Limb (tissue), 2 donors: ENCODE data around the gene BBIP1.

Experiments used
- DNase-seq, 2 donors: peaks; one replicate each; pipeline ENCODE4 v3.0.0-alpha.2; 2016; ENCODE audit errors: extremely low spot score in 2 of 2

The BBIP1 gene

GRCh38 chr10:110863956-110864355 lies 55.0 kb downstream of the BBIP1 start:
- no peak for DNase-seq

GRCh38 chr10:110863361-110863760 lies 55.6 kb downstream of the BBIP1 start:
- no peak for DNase-seq

GRCh38 chr10:110862961-110863360 lies 56.0 kb downstream of the BBIP1 start:
- no peak for DNase-seq

DNA sequence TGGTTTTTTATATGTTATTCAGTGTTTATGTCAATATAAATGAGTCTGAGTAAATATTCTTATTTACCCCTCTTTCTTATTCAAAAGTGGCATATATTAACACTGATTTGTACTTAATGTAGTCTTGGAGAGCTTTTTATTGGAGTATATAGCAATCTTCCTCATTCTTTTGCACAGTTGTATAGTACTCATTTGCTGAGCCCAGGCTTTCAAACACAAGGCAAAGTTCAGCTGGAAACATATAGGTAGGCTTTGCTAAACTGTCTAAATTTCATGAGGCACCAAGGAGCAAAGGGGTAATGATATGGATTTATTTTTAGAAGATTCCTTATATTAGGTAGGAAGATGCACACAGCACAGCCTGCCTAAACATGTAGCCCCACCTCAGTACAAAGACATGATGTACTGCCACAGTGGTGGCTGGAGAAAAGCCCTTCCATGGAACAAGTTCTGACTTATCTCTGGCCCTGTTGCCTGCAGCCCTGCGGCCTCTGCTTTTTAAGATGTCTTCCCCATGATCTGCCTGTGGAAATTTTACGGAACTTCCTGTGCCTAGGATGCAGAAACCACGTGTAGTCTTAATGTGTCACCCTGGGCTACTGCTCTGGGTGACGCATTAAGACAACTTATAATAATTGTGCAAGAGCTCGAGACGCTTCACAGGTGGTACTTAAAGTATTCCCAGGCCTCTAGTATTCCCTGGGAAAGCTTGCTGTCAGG lies 56.9 kb downstream of the BBIP1 start:
- no peak for DNase-seq

DNA sequence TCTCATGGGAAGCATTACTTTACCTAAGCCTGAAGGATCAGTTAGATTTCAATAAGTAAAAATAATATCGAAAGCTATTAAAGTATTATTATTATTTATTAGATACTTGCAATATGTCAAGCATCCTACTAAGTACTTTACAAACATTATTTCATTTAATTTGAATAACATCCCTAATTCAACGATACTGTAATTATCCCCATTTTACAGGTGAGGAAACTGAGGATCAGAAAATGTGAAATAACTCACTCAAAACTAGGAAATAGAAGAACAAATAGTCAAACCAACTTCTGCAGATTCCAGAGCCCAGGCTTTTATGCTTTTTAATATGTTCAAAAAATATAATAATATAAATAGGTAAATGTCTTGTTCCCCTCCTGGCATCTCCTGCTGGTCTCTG lies 57.5 kb downstream of the BBIP1 start:
- no peak for DNase-seq

DNA sequence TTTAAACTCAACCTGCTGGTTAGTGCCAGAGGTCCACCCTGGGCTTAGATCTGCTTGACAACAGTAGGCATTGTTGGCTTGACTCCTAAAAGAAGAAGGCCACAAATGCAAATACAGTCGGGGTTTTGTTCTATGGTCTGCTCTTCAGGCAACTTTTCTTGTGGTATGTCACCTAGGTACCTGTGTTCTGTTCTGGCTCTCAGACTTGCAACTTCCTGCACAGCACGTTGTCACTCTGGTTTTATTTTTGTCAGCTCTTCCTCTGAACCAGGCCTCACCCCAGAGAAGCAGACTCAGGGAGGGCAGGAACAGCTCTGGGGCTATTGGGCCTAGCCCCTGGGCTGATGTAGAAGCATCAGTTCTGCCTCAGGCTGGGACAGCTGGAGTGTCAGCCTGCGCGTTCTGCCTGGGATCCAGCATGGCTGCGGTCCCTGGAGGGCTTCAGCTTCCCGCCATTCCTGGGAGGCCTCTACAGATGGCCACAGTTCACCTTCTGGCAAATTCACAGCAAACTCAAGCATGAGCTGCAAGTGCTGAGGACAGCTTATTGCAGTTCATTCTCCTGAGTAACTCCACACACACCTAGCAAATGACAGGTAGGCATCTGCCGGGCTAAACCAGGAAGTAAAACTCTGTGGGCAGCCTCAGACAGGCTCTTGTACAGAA lies 58.3 kb downstream of the BBIP1 start:
- no peak for DNase-seq

GRCh38 chr10:110859973-110860376 lies 59.0 kb downstream of the BBIP1 start:
- peak in 1 of 2 donors; percentile 66 for DNase-seq

- DNase-seq: no peak
These were observed 59.6 kb downstream of the BBIP1 start for GRCh38 chr10:110859206-110859972.

- no peak for DNase-seq
These were observed 60.6 kb downstream of the BBIP1 start for GRCh38 chr10:110858297-110858934.

GRCh38 chr10:110857265-110858171 lies 61.5 kb downstream of the BBIP1 start:
- no peak for DNase-seq

DNA sequence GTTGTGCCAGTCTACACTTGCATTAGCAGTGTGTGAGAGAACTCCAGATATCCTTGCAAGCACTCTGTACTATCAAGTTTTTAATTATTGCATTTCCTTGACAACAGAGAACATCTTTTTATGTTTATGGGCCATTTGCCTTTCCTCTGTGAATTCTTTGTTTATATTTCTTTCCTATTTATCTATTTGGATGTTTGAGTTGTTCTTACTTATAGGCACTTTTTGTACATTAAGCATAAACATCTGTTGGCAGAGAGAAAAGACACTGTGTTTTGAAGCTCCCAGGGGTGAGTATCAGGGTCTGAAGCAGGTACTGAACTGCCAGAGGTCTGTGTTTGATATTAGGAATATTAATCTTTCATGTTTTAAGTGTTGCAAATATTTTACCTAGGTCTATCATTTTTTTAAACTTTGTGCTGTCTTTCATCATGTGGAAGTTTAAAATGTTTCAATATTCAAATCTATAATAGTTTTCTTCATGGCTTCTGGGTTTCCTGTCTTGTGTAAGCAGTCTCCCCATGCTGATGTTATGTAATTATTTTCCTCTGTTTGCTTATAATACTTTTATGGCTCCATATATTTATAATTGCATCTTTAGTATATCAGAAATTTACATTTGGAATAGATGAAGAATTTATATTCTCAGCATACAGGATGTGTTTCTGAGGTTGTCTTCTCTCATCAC lies 64.9 kb downstream of the BBIP1 start:
- DNase-seq: no peak

DNA sequence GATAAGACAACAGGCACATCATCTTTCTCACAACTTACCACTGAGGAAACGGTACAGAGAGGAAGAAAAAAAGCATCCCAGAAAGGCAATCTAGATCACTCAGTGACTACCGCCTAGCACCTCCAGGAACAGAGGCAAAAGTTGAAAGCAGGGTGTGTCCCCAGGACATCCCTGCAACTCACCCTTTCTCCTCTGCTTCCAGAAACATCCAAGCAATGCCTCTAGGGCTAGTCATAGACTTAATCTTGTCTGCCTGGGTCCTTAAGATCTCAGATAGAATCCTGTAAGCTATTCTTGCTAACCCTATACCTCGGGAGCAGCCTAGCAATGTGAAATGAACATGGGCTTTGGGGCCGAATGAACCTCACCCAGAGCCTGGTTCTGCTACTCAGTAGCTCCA lies 66.0 kb downstream of the BBIP1 start:
- DNase-seq: no peak

- no peak for DNase-seq
These were observed 66.6 kb downstream of the BBIP1 start for GRCh38 chr10:110852255-110852896.

DNA sequence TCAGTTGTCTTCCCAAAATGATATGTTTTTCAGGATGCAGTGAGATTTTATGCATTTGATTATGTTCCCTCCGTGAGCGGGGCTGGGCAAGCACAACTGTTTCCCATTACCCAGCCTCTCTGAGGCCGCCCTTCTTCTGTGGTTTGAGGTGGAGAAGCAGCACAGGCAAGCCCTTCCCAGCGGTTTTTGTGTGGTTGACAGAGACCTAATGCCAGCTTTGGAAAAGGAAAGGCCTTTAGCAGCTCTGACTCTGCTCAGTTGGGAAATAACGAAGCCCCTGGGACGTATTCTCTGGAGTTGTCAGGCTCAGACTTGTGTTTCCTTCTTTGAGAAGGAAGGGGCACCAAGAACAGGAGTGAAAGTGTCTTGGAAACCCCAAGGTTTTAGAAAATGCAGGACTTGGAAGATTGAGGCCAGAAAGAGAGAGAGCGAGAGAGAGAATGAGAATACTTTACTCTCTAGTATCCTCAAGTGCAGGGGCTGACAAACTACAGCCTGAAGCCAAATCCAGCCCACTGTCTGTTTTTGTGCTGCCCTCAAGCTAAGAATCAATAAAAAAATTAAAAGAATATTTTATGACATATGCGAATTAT lies 67.9 kb downstream of the BBIP1 start:
- no peak for DNase-seq

DNA sequence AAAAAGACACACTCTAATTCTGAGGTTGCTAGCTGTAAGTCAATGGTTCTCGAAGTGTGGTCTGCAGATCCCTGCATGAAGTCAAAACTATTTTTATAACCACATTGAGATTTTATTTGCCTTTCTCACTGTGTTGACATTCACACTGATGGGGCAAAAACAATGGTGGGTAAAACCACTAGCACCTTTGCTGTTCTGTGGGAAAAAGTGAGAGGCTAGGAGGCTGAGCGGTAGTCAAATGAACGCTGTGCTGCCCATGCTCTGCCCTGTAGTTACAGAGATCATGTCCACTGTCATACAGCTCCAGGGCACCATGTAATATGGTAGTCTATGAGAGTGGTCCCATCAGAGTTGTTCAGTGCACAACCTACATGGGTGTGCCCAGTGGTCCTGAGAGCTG lies 68.9 kb downstream of the BBIP1 start:
- no peak for DNase-seq
